Smooth muscle cell (in vitro differentiated cells): ENCODE data around the gene IFNG. TPM values are rescaled to one million over a fixed set of nuclear protein-coding genes. Genes with fewer than 3 reads are reported as not detected.

ENCODE experiments used
- DNase-seq: peaks from one replicate; lab custom pipeline; 2025; ENCODE audit not compliant: unreplicated experiment; lab: John Stamatoyannopoulos, UW
- H2AFZ ChIP-seq: fragments of 200-600 bp; sonication (generic); 2 replicates; pipeline ENCODE4 v1.6.0; 2016; ENCODE audit warnings: antibody characterized with exemption, low read depth, mild to moderate bottlenecking
- H3F3A ChIP-seq: fragments of 200-600 bp; sonication (generic); 2 replicates; pipeline ENCODE4 v1.6.0; 2017; ENCODE audit warnings: antibody characterized with exemption, low read depth
- H3K27ac ChIP-seq: fragments of 200-600 bp; sonication (generic); 2 replicates; pipeline ENCODE4 v1.5.1; 2016; ENCODE audit warnings: low read depth, mild to moderate bottlenecking
- H3K27me3 ChIP-seq: fragments of 200-600 bp; sonication (generic); 2 replicates; pipeline ENCODE4 v1.6.1; 2016; ENCODE audit warnings: low read depth, mild to moderate bottlenecking
- H3K36me3 ChIP-seq: fragments of 200-600 bp; sonication (generic); 2 replicates; pipeline ENCODE4 v1.5.1; 2016; ENCODE audit warnings: low read depth
- H3K4me1 ChIP-seq: fragments of 200-600 bp; sonication (generic); 2 replicates; pipeline ENCODE4 v1.5.1; 2016; ENCODE audit warnings: low read depth
- H3K4me2 ChIP-seq: fragments of 200-600 bp; sonication (generic); 2 replicates; pipeline ENCODE4 v1.6.0; 2016; ENCODE audit warnings: mild to moderate bottlenecking
- H3K4me3 ChIP-seq: fragments of 200-600 bp; sonication (generic); 2 replicates; pipeline ENCODE4 v1.5.1; 2016; ENCODE audit warnings: mild to moderate bottlenecking
- H3K79me2 ChIP-seq: fragments of 200-600 bp; sonication (generic); 2 replicates; pipeline ENCODE4 v1.6.0; 2016; ENCODE audit warnings: low read depth, mild to moderate bottlenecking
- H3K9ac ChIP-seq: fragments of 200-600 bp; sonication (generic); 2 replicates; pipeline ENCODE4 v1.6.0; 2016; ENCODE audit warnings: low read depth
- H3K9me3 ChIP-seq: fragments of 200-600 bp; sonication (generic); replicated peaks from 2 replicates; pipeline ENCODE4 v1.5.1; 2016; ENCODE audit warnings: low read depth
- H4K20me1 ChIP-seq: fragments of 200-600 bp; sonication (generic); 2 replicates; pipeline ENCODE4 v1.6.0; 2016; ENCODE audit warnings: low read depth
- CTCF ChIP-seq: fragments of 200-600 bp; sonication (generic); IDR thresholded peaks from 2 replicates; pipeline ENCODE4 v1.5.1; 2017; ENCODE audit warnings: borderline replicate concordance, mild to moderate bottlenecking, antibody characterized with exemption; ENCODE audit not compliant: insufficient read depth, poor library complexity, severe bottlenecking
- WGBS: methylation state at CpG from one replicate; pipeline ENCODE4 v1.1.7; 2016; ENCODE audit warnings: low lambda C conversion rate; 5-methylcytosine and 5-hydroxymethylcytosine counted together
- polyA plus RNA-seq: library from polyadenylated mRNA; unstranded; fragments of >200 nt; fragmentation: Nextera tagmentation; extraction: Ambion mirVana; gene quantifications from 2 replicates; pipeline ENCODE4 v1.2.1, GENCODE V29; 2016
- total RNA-seq: library from RNA; depleted of rRNA; stranded (reverse); fragments of >200 nt; gene quantifications from 2 replicates; pipeline ENCODE4 v1.2.3, GENCODE V29; 2014

Gene IFNG
- total and polyA plus RNA-seq, 2 experiments from 2014 or later: not detected

GRCh38 chr12:68111995-68112394 is 47.5 kb downstream of the IFNG start:
- TF ChIP-seq CTCF: no peak

GRCh38 chr12:68109444-68110217 is 49.9 kb downstream of the IFNG start:
- Histone ChIP-seq H3F3A (no peaks in the 10 kb centered on the region), H3K9ac (no peak overlapping the region), H3K4me1 (no peaks in the 10 kb centered on the region), H2AFZ (no peak overlapping the region), H3K79me2 (no peaks in the 10 kb centered on the region), H3K9me3 (no peaks in the 10 kb centered on the region), H3K4me2 (no peak overlapping the region), H3K36me3 (no peaks in the 10 kb centered on the region), H3K27ac (no peak overlapping the region), H3K4me3 (no peak overlapping the region), H4K20me1 (no peaks in the 10 kb centered on the region), H3K27me3 (no peaks in the 10 kb centered on the region)
- DNase-seq: no peak
- 46% methylated on average over 1 of the region's 1 CpG for WGBS
- no peak for TF ChIP-seq CTCF

More at GRCh38 chr12:68111995-68112394, 47.5 kb downstream of the IFNG start:
- Histone ChIP-seq H4K20me1 (no peaks in the 10 kb centered on the region), H3K9me3 (no peaks in the 10 kb centered on the region), H3K79me2 (no peaks in the 10 kb centered on the region), H2AFZ (no peak overlapping the region), H3K9ac (no peak overlapping the region), H3K4me1 (no peaks in the 10 kb centered on the region), H3F3A (no peaks in the 10 kb centered on the region), H3K4me3 (no peak overlapping the region), H3K36me3 (no peaks in the 10 kb centered on the region), H3K27ac (no peak overlapping the region), H3K27me3 (no peaks in the 10 kb centered on the region), H3K4me2 (no peak overlapping the region)
- DNase-seq: no peak

GRCh38 chr12:68109001-68109400 is 50.5 kb downstream of the IFNG start:
- no peak overlapping the region for H2AFZ ChIP-seq
- no peak overlapping the region for H3K9ac ChIP-seq
- H3K79me2 ChIP-seq: no peaks in the 10 kb centered on the region
- H3K27ac ChIP-seq: no peak overlapping the region
- H3K27me3 ChIP-seq: no peaks in the 10 kb centered on the region
- H3K9me3 ChIP-seq: no peaks in the 10 kb centered on the region
- H4K20me1 ChIP-seq: no peaks in the 10 kb centered on the region
- H3F3A ChIP-seq: no peaks in the 10 kb centered on the region
- TF ChIP-seq CTCF: no peak
- no peaks in the 10 kb centered on the region for H3K4me1 ChIP-seq
- no peak for DNase-seq
- no peak overlapping the region for H3K4me2 ChIP-seq
- H3K4me3 ChIP-seq: no peak overlapping the region
- no peaks in the 10 kb centered on the region for H3K36me3 ChIP-seq

GRCh38 chr12:68106660-68107059 is 52.9 kb downstream of the IFNG start:
- TF ChIP-seq CTCF: no peak

More at GRCh38 chr12:68106660-68107059, 52.9 kb downstream of the IFNG start:
- Histone ChIP-seq H3K4me1 (no peaks in the 10 kb centered on the region), H3K4me2 (peak overlapping the region; percentile 25), H4K20me1 (no peaks in the 10 kb centered on the region), H3K79me2 (no peaks in the 10 kb centered on the region), H3K27ac (peak overlapping the region; percentile 73), H3K36me3 (no peaks in the 10 kb centered on the region), H3K9me3 (no peaks in the 10 kb centered on the region), H3K9ac (no peak overlapping the region), H3K27me3 (no peaks in the 10 kb centered on the region), H3K4me3 (no peak overlapping the region), H2AFZ (no peak overlapping the region), H3F3A (no peaks in the 10 kb centered on the region)
- DNase-seq: no peak
- WGBS: 50% methylated on average over 1 of the region's 1 CpG
